Measurements from ENCODE around the gene SP110.

DNA sequence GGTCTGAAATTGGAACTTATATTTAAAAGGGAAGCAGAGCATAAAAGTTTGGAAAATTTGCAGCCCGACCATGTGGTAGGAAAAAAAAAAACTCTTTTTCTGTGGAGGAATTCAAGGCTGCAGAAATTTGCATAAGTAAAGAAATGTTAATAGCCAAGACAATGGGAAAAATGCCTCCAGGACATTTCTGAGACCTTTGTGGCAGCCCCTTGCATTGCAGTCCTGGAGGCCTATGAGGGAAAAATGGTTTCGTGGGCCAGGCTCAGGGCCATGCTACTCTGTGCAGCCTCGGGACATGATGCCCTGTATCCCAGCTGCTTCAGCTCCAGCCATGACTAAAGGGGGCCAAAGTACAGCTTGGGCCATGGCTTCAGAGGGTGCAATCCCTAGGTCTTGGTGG, 79.1 kb downstream of the SP110 start:
- TF ChIP-seq, protein P1, sequence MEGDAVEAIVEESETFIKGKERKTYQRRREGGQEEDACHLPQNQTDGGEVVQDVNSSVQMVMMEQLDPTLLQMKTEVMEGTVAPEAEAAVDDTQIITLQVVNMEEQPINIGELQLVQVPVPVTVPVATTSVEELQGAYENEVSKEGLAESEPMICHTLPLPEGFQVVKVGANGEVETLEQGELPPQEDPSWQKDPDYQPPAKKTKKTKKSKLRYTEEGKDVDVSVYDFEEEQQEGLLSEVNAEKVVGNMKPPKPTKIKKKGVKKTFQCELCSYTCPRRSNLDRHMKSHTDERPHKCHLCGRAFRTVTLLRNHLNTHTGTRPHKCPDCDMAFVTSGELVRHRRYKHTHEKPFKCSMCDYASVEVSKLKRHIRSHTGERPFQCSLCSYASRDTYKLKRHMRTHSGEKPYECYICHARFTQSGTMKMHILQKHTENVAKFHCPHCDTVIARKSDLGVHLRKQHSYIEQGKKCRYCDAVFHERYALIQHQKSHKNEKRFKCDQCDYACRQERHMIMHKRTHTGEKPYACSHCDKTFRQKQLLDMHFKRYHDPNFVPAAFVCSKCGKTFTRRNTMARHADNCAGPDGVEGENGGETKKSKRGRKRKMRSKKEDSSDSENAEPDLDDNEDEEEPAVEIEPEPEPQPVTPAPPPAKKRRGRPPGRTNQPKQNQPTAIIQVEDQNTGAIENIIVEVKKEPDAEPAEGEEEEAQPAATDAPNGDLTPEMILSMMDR (IDR thresholded peaks at IDR 0.05; ENCODE audit: borderline replicate concordance, extremely low read depth, low read length, poor library complexity, severe bottlenecking) = no peak
- TF ChIP-seq EZH2 (IDR thresholded peaks at IDR 0.05; ENCODE audit: borderline replicate concordance, low read depth, low read length, severe bottlenecking) = no peak
